GM10847 (cell line): ENCODE results near the gene PLB1.

Source experiments
- POLR2A ChIP-seq: IDR thresholded peaks from 2 replicates; pipeline ENCODE4 v1.6.1; 2011; ENCODE audit not compliant: insufficient read length; ENCODE audit errors: extremely low read depth

The PLB1 gene

DNA sequence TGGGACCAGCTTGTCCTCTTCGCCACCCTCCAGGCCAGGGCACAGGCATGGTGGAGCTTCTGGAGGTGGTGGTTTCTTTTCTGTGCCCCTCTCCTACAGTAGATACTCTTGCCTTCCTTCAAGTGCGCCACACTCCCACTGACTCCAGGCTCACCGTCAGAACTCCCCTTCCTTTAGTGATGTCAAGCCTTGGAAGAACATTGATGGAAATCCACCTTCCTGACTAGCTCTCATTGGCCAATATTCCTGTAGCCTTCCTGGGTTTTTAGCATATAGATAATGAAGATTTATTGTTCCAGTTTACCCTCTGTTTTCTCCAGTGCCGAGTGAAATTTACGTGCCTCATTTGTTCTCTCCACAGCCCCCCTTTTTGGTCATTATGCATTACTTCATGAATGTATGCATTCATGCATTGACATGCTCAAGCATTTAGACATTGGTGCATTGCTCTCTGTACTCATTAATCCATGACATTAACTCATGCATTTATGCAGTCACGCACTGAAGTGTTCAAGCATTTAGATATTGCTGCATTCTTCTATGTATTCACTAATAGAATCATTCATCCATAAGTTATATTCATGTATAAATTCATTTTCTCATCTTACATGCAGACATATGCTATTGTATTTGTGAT, 37.3 kb downstream of the PLB1 start:
- no peak for TF ChIP-seq POLR2A

DNA sequence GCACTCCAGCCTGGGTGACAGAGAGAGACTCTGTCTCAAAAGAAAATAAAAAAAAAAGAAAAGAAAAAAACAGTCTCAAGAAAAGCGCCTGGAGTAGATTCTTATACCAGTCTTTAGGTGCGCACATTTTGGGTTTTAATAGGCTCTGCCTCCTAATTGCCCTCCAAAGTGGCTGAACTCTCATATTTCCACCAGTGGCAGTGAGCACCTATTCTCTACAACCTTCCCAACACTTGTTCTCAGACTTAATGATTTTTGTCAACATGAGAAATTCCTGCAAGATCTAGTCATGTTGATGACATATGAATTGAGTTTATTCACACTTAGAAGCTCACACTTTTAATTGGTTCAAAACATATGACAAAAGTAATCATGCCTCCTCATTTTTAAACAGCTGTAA, 39.0 kb downstream of the PLB1 start:
- TF ChIP-seq POLR2A, result no peak

DNA sequence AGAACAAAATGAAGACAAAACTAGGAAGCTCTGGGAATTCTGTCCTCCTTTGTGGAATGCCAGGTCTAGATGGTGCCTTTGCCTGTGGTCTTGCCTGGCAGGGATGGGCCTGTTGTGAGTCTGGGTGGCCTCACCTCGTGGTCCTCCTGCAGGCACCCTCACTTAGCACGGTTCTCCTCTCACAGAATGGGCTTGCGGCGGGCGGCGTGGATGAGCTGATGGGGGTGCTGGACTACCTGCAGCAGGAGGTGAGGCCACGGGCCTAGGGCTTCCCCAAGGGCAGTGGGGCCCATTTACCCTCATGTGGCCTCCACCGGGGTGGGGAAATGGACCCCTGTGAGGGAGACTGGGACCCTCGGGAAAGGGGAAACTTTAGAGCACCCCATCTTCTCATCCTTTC, 42.3 kb downstream of the PLB1 start:
- TF ChIP-seq POLR2A, result no peak

DNA sequence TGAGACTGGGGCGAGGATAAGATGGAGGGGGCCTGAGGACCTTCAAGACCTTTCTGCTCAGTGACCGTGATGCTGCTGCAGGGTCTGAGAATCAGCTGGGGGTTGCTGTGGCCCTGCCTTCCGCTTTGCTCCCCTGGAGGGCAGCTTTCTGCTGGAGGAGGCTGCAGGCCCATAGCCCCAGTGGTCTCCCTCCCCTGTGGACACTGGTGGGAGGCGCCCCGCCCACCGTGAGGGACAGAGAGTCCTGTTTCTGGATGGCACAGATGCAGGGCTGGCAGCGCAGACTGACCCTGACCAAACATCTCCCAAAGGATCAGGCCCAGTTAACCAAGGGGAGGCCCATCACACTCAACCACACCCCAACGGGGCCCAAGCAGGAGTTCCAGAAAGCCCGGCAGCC, 42.8 kb downstream of the PLB1 start:
- no peak for TF ChIP-seq POLR2A

DNA sequence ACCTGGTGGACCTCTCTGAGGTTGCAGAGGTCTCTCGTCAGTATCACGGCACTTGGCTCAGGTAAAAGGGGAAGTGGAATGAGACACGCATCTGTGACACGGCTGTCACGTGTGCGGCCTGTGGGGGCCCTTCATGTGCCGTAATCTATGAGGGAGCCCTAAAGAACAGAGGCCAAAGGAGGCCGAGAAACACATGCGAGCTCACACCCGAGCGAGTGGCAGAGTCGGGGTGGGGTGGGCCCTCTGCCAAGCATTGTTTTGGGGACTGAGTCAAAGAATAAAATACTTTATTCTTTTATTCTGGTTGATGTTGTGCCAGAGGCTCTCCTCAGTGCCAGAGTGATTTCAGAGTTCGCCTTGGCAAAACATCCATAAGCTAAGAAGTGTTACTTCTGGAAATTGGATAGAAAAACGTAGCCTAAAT, 43.3 kb downstream of the PLB1 start:
- TF ChIP-seq POLR2A, result no peak

DNA sequence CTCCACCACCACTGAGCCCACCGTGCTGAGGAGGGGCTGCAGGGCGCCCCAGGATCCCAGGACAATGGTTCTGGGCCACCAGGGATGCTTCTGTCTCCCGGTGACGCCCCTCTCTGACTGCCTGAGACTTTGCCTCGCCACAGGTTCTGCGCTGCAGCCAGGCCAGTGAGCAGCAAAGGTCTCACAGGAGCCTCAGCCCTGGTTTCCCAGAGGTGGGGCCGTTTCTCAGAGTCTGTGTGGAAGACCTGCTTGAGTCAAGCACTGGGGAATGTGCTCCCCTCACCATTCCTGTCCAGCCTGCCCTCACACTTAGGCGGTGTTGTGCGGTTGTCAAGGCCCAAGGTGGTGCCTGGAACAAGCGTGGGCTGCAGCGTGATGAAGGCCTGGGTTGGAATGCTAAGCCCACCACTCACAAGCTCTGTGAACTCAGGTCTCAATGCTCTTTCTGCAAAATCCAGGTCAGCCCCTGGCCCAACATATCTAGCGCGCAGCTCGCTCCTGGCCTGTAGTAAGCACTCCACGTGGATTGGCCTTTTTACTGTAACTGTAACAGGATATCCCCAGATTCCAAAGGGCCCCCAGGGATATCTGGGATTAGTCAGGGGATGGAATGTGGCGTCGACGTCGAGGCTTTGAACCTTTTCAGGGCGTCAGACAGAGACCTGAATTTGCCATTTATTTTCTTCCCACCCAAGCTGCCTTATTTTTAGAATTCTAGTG, 47.6 kb downstream of the PLB1 start:
- TF ChIP-seq POLR2A, result no peak

GRCh38 chr2:28544036-28544346, 48.1 kb downstream of the PLB1 start:
- TF ChIP-seq POLR2A, result no peak

GRCh38 chr2:28544405-28544921, 48.6 kb downstream of the PLB1 start:
- no peak for TF ChIP-seq POLR2A

DNA sequence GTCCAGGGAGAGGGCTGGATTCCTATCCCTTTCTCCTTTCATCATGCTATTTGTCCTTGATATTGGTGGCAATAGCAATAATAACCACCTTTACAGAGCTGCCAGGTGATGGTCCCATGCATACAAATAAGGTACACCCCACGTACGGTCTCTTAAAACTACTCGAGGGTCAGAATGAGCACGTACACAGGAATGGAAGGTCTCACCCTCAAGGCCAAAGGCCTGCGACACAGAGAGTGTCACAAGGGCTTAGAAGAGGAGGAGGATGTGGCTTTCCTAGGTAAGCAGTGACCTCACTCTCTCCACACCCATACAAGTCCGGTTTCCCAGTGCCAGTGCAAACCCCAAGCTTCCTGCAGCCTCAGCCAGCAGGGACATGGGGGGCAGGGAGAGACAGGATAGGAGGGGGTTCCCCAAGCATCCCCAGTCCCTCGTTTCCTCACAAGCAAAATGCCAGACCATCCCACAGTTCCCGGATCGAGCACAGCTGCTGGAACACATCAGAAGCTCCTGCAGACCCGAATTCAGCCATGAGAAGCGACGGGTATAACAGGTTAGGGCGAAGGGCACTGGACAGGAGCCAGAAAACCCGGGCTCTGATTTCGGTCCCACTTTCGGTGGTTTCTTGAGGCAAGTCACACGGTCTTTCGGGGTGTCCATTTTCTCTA, 49.2 kb downstream of the PLB1 start:
- no peak for TF ChIP-seq POLR2A

GRCh38 chr2:28545590-28546200, 49.8 kb downstream of the PLB1 start:
- no peak for TF ChIP-seq POLR2A

GRCh38 chr2:28546242-28546641, 50.4 kb downstream of the PLB1 start:
- TF ChIP-seq POLR2A, result no peak

DNA sequence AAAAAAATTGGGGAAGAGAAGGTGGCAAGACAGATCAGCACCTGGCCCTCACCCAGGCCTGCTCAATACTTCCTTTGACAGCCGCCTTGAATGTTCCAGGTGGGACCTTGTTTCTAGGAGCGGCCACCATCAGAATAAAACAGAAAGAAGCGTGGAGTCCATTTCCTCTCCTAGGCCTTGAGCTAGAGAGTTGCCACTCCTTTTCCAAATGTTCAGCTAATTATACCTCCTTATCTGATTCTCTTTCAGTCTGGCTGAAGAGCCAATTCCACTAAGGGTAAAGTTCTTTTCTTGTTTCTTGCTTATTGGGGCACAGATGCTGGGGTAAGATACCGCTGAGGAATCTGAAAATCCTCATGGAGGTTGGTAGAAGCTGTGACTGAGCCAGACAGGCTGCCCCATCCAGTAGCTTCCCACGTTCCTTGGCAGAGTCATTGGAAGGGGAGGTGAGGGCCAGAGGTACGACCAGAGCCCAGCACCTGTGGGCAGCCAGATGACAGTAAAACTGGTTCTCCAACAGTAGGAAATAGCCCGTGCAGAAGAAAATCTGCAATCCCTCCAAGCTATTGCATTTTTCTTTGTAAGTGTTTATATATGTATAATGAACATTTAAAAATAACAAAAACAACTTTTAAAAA, 51.5 kb downstream of the PLB1 start:
- no peak for TF ChIP-seq POLR2A

GRCh38 chr2:28547906-28548600, 52.2 kb downstream of the PLB1 start:
- TF ChIP-seq POLR2A, result no peak

DNA sequence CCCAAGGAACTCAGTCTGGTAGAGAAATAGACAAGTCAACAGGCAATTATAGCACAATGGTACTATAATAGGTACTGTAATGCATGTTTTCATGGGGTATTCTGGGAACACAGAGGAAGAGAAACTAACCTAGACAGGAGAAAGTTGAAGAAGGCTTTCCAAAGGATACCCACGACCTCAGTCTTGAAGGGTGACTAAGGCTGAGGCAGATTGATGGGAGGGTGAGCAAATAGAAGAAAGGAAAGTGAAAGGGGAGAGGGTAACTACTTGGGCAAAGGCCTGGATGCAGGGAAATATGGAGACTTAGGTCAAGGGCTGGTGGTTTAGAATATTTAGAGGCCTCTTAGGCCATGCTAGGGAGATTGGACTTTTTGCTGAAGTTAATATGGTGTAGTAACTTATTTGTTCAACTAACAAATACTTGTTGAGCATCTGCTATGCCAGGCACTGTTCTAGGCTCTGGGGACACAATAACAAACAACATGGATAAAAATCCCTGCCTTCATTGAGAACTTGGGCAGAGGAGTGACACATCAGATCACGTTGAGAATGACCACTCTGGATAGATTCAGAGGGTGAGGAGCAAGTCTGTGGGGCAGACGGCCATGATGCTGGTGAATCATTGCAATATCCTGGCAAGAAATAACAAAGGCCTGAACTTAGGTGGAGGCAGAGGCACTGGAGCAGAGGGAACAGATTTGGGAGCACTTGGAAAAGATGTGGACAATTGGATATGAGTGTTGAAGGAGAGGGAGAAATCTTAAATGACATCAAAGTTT, 56.4 kb downstream of the PLB1 start:
- no peak for TF ChIP-seq POLR2A
